ENCODE data around the gene SLC9A3. TPM values are rescaled to one million over a fixed set of nuclear protein-coding genes. Genes with fewer than 3 reads are reported as not detected.
"Not testable (repeated sequence)": the region's sequence is repeated elsewhere in the genome, so short reads cannot be mapped to it uniquely, and the experiment has no call there.

The SLC9A3 gene
- total RNA-seq, 1 donor from 2014 or later: 1.1 TPM

DNA sequence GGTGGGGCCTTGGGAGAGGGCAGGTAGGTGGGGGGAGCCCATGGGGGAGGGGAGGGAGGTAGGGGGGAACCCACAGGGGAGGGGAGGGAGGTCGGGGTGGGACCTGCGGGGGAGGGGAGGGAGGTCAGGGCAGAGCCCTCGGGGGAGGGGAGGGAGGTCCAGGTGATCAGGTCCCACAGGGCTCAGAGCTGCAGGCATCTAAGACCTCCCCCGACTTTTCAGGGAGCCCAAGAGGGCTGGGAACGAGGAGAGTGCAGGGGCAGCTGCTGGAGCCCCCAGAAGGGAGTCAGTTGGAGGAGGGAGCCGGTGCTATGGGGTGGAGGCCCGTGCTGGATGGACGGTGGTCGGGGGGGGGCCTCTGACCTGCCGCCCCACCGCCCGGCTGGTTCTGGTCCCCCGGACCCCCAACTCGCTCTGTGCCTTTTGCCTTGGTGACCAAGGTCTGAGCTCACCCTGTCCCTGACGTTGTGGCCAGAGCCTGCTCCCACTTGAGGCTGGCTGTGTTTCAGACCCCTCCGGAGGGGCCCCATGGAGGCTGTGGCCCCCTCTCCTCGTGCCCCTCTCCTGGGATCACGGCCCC is 31.8 kb downstream of the SLC9A3 start:
- DNase-seq (ENCODE audit: low spot score): no peak

DNA sequence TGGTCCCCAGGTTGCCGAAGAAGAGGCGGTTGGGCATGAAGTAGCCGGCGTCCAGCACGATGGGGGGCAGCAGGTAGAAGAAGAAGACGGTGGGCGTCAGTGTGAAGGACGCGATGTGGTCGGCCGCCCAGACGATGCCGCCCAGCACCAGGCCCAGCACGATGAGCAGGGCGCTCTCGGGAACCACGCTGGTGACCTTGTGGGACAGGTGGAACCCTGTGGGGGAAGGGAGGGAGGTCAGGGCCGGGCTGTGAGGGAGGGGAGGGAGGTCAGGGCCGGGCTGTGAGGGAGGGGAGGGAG is 32.4 kb downstream of the SLC9A3 start:
- DNase-seq (ENCODE audit: low spot score): no peak

DNA sequence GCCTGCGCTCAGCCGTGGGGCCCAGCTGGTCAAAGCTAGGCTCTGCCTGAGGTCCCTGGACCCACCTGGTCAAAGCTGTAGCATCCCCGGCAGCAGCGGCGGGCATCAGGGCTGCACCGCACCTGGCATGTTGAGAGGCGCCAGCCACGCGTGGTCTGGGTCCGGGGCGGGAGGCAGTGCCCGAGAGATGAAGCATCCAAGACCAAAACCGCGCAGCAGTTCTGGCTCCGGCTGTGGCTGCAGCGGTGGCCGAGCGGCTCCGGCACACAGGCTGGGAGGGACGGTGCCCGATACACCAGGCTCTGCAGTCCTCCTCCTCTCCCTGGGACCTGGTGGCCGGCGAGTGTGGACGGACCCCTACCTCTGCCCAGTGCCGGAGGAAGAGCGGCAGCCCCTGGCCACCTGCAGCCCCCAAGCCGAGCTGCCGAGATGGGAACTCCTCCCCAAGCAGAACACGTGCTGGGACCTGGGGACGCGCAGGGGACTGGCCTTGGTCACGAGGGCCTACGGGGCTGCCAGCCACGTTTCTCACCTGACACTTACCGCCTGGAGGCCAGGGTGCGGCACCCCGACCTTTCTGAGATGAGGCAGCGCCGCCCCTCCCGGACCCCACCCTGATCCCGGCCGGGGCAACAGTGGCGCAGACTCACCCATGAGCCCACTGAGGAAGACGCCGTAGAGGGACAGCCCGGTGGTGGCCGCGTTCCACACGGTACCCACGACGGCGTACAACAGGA is 33.0 kb downstream of the SLC9A3 start:
- DNase-seq (ENCODE audit: low spot score): no peak

DNA sequence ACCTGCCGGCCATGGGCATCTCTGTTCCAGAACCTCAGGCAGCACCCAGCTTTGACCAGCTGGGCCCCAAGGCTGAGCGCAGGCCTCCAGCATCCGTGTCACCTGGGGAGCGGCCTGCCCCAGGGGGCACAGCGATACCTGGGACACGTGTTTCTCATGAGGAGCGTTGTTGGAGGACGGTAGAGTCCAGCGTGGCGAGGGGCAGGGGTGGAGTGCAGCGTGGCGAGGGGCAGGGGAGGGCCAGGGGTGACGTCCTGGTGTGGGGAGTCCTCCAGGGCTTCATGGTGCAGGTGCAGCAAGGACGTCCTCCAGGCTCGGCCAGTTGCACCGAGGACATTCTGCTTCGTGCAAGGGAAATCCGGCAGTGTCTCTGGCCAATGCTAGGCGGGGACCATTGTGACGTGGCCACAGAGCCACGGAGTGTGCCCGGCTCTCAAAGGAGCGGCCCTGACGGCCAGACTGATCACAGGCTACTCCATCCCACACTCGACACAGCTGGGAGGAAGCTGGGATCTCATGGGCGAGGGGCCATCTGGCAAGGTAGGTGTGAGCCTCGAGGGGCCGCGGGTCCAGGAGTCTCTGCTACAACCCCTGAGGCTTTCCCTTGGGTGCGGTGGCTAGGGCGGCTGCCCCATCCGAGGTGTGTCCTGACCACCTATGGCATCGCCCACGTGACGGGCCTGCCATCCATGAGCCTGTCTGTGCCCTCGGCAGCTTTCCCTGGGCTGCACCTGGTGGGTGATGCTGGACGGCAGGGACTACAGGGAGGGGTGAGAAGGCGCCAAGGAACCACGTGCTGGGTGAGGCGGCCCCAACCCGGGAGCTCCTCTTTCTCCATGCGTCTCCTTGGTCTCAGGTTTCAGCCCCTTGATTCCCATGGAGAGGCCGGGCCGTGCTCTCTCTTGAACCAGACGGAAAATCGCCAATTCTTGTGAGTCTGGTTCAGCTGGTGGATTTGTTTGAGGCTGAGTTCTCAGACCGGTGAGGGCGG is 33.8 kb downstream of the SLC9A3 start:
- no peak for DNase-seq (ENCODE audit: low spot score)

DNA sequence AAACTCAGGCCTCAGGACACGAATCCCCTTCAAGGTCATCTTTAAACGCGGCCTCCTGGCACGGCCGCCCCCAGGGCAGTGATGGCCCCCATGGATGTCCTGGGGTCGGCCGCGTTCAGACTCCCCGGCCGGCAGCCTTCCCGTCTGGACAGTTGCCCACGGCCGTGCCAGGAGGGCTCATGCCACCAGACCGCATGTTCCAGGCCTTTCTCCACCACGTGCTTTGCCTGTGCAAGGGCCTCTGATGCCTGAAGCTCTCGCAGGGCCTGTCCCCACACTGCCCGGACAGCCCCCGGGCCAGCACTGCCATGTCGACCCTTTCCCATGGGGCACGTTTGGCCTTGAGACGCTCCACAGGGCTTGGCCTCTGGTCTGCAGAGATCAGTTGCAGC is 34.6 kb downstream of the SLC9A3 start:
- no peak for DNase-seq (ENCODE audit: low spot score)

DNA sequence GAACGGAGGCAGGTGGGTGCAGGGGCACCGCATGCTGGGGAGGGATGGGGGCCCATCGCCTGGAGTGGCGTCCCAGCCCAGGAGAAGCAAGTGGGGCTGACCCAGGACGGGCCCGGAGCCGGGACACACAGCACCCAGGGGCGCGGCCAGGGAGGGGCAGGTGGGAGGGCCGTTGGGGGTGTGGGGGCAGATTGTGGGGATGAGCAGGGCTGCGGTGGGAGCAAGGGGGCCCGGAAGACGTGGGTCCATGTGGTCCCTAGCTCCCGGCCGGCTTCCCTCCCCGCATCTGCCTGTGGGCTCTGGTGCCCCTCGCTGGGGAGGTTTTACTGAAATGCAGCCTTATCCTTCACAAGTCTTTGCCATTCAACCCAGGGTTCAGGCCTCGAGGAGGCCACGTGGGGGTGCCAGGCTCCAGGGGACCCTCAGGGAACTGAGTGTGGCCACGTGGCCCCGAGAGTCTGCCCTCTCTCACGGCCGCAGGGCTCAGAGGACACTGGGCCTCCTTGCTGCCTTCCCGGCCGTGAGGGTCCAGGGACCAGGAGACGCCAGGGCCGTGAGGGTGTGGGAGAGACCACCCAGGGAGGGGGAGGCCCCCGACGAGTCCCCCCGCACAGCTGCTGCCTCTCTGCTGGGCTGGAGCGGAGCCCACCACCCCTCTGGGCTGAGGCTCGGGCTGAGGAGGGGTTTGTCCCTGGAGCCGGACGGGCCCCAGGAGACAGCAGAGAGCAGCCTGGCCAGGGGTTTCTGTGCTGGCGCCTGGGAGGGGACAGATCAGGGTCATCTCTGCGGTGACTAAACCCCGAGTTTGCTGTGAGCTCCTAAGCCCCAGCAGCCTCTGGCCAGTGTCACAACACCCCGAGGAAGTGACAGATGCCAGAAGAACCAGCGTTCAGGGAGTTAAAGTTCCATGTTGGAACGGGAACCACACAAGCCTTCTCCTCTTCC is 35.2 kb downstream of the SLC9A3 start:
- no peak for DNase-seq (ENCODE audit: low spot score)

DNA sequence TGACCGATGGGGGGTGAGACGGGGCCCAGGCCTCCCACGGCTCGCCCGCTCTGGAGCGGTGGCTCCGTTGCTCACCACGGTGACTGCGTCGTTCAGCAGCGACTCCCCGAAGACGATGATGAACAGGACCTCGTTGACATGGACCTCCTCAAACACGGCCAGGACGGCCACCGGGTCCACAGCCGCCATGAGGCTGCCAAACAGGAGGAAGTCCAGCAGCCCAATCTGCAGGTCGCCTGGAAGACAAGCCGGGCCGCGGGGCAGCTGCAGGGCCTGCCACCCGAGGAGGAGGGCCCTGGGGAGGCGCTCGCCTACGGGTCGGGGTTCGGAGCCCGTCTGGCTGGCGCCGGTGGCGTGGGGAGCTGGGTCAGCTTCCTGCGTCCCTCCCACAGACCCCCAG is 36.0 kb downstream of the SLC9A3 start:
- no peak for DNase-seq (ENCODE audit: low spot score)

DNA sequence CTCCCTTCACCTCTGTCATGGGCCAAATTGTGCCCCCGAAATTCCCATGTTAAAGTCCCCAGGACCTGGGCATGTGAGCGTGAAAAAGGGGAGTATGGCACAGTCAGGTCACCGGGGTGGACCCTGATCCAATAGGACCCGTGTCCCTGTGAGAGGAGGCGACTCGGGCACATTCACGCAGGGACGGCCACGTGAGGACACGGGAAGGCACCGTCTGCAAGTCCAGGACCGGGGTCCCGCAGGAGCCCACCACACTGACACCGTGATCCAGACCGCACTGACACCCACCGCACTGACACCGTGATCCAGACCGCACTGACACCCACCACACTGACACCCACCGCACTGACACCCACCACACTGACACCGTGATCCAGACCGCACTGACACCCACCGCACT is 37.7 kb downstream of the SLC9A3 start:
- not testable (repeated sequence) for DNase-seq (ENCODE audit: low spot score)

DNA sequence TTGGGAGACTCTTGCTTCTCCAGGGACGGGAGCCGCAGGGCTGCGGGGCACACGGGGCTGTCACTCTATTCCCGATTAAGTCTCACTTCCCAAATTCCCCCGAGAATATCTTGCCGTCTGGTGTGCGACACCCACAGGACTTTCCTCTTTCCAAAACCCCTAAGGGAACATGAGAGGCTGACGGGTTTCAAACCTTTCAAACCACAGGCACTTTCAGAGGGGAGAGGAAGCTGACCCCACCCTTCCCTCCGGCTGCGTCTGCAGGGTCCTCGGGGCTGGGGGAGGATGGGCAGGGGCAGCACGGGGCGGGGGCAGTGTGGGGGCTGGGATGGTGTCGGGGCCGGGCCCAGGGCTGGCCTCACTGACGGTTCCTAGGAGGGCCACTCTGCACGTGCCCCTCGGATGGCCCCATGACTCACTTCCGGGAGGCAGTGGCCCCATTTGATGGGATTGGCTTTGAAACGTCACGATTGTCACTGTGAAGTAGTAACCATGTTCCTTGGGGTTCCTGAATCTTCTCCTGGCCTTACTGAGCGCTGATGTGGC is 38.2 kb downstream of the SLC9A3 start:
- no peak for DNase-seq (ENCODE audit: low spot score)

DNA sequence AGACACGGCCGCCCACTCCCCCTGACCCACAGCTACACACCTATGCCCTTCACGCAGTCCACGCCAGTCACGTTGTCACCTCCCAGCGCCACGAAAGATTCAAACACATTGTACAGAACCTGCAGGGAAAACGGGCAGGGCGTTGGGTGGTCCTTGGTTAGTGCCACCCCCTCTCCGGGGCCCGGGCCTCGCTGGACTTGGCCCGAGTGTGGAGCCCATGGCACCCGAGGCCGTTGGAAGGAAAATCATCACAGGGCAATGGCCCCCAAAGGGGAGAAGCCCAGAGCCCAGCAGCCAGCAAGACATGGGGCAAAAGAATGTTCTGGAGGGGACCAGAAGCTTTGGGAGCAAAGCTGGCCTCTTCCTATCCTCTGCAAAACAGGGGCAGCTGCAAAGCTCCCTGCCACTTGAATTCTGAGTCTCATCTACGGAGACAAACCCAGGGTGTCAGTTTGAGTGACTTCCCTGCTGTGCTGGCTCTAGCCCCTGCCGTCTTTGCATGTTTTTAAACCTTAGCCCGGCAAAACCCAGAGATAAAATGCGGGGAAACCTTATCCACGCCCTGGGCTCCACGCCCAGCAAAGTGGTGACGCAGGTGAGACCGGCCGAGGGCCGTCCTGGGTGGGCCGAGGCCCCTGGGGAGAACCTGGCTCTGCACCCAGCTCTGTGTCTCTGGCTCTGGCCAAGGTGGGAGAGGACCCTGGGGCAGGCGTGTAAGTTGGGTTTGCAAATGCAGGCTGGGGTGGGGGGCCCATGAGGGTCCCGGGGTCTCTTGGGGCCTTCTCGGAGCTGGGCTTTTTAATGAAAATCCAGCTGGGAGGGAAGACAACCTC is 38.9 kb downstream of the SLC9A3 start:
- no peak for DNase-seq (ENCODE audit: low spot score)

DNA sequence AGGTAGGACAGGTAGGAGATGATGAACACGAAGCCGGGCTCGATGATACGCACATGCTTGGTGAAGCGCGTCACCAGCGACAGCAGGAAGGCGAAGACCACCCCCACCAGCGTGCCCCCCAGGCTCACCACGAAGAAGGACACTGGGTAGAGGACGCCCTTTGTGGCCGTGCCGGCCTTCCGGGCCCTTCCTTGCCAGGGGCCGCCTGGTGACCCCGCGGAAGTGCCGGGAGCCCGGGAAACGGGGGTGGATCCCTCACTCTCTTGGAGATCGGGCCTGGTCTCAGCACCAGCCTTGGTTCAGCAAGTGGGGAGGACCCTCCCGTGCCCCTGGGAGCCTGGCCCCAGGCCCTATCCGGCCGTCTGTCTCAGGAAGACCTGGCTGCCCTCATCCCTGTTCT is 39.7 kb downstream of the SLC9A3 start:
- no peak for DNase-seq (ENCODE audit: low spot score)

DNA sequence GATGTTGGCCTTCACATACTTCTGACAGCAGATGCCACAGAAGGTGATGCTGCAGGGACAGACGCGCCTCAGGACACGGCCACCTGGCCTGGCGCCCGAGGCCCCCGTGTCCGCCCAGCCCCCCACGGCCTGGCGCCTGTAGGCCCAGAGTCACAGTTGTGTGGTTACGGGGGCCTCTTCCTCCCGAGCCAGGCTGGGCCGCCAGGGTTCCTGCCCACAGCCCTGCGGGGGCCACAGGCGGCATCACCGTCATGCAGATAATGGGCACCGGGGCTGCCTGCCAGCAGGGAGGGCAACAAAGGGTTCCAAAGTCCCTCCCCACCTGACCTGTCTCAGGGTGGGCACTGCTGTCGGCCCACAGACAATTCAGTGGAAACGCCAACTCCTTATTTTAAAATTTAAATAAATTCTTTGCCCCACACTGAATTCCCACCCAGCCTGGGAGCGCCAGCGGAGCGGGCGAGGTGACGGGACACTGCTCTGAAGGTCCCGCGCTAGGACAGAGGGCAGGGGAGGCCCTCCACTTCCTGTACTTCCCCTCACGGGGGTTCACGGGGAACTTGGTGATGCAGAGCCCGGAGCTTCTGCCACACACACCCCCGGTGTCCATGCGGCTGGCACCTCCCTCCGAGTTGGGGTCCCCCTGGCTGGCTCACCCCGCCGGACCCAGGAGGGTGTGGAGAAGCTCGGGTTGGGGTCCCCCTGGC is 40.7 kb downstream of the SLC9A3 start:
- DNase-seq (ENCODE audit: low spot score): no peak

DNA sequence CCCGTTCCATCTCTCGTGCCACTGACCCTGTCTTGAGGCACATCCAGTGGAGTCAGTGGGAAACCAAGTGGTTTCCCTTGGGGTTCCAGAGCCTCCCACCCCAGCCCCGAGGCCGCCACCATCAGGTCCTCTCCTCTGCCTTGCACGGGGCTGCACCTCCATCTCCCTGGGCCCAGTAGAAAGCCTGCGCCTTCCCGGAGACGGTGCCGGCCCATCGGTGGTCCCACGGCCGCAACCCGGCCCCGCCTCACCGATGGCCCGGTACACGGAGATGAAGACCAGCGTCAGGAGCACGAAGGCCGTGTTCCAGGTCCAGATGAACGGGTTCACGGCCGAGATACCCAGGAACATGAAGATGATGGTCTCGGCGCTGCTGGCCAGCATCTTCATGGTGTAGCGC is 41.2 kb downstream of the SLC9A3 start:
- DNase-seq (ENCODE audit: low spot score): no peak

DNA sequence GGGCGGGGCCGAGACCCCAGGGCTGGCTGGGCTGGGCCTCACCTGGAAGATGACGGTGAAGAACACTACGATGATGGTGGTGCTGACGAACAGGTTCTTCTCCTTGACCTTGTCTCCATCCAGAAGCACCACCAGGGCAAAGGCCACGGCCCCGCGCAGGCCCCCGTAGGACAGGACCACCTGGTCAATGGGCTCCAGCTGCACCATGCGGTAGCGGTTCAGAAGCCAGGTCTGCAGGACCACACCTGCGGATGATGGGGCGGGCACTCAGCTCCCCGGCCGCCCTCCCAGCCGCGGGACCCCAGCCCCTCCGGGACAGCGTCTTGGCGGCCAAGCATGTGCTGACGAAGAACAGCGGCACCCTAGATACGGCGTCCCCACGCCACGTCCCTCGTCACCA is 41.7 kb downstream of the SLC9A3 start:
- no peak for DNase-seq (ENCODE audit: low spot score)

DNA sequence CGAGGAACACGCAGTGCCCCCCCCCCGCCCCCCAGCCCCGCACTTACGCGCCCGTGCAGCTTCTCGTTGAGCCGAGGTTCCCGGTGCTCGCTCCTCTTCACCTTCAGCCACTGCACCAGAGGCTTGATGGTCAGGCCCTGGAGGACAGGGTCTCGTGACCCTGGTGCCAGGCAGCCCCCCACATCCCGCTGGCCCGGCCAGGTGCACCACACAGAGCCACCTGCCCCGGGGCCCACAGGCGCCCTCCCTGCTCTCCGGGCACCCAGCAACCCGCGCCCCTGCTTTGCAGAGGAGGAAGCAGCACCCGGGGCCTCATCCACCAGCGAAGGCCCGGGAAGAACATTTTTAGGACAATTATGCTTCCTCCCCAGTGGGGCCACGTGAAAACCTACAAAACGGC is 42.2 kb downstream of the SLC9A3 start:
- DNase-seq (ENCODE audit: low spot score): no peak

DNA sequence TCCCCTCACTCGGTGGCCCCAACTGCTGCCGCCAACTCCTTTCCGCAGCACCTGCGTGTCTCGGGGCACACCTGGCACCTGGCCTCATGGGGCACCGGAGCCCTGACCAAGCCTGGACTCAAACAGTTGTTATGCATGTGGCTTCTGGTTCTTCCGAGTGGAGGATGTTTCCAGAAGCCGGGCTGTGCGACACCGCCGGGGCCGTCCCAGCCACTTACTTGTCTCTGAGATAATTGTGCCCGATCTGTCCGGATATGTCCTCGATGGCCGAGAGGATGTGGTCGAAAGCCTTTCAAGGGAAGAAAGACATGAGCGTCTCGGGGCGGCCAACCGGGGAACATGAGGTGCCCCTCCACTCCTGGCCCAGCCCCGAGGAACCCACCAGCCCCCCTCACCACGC is 42.9 kb downstream of the SLC9A3 start:
- DNase-seq (ENCODE audit: low spot score): no peak

DNA sequence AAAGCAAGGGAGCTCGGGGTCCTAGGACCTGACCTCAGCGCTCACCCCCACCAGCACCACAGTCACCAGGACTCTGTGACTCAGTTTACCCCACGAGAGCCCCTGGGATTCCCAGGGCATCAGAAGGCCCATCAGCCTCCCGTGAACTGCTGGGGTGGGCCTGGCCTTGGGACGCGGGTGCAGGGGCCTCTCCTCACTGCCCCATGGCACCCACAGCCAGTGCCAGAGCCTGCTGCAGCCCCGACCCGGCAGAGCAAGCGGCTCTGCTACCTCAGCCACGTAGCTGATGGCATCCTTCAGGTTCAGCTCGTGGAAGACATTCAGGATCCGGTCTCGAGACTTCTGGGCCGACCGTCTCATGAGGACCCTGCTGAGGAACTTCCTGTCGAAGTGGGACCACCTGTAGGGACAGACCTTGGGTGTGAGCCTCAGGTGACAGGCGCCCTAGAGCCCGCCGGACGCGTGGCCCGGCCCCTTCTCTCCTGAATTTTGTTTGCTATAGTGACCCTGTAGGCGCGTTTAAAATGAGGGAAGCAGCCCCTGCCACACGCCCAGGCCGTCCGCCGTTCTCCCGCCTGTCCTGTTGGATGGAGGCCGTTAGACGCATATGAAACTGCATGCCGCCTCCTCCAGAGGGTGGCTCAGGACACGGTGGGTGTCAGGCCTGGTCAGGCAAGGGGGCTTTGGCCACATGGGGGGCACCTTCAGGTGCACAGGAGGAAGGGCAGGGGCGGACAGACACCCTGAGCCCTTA is 44.5 kb downstream of the SLC9A3 start:
- DNase-seq (ENCODE audit: low spot score): no peak

DNA sequence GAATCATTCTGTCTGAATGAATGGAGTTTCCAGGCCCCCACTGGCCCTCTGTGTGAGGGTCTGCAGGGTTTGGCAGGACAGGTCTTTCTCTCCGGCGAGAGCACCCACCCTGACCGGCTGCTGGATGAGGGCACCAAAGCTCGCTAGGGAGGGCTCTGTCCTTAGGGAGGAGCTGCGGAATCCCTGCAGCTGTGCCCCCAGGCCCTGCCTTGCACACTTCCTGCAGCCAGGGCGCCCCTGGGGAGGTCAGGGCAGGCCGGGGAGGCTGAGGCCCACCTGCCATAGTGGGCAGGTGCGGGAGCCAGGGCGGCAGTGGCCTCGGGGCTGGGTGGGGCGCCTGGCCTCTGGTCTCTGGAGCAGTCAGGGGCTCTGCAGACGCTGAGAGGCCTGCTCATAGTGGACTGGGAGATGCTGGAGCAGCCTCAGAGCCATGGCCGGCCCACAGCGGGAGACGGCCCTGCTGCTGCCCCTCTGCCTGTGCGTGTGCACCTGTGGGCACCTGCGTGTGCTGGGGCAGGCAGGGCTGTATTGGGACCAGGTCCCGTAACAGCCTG is 45.2 kb downstream of the SLC9A3 start:
- no peak for DNase-seq (ENCODE audit: low spot score)

Measured in mesenteric fat pad (tissue), 1 donor.